Measurements from ENCODE around the gene PPP2R1A. TPM values are rescaled to one million over a fixed set of nuclear protein-coding genes. Genes with fewer than 3 reads are reported as not detected.

The PPP2R1A gene
- 212 and 222 TPM in 2 replicates for total RNA-seq

DNA sequence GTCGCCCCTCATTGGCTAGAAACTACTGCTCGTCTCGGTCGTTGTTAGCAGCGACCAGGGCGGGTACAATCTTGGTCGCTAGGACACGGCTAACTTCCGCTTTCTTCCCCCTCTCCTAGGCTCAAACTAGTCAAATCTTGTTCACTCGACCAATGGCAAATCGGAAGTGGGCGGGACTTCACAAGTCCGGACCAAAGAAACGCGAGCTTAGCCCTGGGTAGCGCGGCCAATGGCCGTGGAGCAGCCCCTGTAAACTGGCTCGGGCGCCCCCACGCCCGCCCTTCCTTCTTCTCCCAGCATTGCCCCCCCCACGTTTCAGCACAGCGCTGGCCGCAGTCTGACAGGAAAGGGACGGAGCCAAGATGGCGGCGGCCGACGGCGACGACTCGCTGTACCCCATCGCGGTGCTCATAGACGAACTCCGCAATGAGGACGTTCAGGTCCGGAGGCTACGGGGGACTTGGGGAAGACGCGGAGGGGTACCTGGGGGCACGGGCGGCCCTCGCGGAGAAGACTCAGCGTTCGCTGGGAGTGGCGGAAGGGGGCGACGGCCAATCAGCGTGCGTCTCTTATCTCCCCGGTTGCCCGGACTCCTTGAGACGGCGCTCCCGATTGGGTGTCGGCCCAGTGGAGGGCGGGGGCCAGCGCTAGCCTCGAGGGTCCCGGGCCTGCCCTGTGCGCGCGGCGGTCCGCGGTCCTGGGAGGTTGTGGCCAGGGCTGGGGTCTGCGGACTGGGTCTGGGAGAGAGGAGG is at the start of gene PPP2R1A:
Gene PPP2R1A, plus strand, starts transcription at position 318 of the 752 bp plus-strand sequence. Its CDS starts 45 bp downstream, at position 363.
- intact Hi-C loops (cut with micrococcal nuclease): loop anchor here (1.0 to 5.0 kb wide), 7 partner anchors 19 to 263 kb away; partner anchors contain the start of genes ZNF350, ZNF613, ZNF614 and ZNF616

DNA sequence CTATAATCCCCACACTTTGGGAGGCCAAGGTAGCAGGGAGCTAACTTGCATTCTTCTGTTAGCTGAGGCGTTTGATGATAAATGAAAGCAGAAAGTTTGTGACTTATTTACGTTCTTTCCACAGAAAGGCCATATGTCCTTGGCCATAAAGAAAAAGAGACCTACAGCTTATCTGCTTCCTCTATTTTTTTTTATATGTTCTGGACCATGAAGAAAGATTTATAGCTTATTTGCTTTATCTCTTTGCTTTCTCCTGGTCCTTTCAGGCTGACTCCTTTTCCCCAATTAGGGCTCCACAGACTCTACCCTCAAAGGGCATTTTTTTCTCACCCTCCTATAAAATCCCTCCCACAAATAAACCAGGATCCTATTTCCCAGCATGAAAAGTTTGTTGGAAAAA is 48.6 kb upstream of the PPP2R1A start:
- intact Hi-C loops (cut with micrococcal nuclease): no loop called here

DNA sequence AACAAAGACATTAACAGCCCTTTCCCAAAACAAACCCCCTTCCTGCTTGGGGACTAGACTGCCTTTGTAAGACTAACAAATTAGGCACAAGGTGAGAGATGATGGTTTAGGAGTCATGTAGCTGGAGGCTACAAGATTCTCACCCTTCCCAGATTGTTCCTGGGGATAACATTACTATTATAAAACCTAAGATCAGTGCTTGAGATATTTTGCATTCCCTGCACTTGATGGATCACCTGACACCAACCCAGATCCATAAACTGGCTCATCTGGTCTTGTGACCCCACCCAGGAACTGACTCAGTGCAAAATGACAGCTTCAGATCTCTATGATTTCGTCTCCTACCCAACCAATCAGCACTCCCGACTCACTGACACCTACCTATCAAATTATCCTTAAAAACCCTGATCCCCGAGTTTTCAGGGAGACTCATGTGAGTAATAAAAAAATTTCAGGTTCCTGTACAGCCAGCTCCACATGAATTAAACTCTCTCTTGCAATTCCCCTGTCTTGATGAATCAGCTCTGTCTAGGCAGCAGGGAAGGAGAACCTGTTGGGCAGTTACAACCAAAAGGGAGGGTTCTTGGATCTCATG is 47.8 kb upstream of the PPP2R1A start:
- intact Hi-C loops (cut with micrococcal nuclease): no loop called here

DNA sequence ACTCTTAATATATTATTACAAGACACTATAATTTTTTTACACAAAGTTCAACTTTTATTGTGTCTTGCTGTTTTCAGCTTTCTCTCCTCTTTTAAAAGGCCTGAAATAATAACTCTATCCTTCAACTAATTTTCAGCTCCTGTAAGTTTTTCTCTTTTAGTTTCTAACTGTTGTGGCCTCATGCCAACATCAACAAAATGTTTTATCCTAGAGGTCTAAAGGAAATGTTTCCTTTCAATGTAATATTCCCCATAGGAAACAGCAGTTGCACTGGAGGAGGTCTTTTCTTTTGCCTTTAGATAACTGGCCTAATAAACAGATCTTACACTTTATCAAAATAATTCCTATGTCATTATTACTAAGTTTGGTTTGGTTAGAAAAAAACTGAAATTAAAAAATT is 41.6 kb upstream of the PPP2R1A start:
- intact Hi-C loops (cut with micrococcal nuclease): no loop called here

DNA sequence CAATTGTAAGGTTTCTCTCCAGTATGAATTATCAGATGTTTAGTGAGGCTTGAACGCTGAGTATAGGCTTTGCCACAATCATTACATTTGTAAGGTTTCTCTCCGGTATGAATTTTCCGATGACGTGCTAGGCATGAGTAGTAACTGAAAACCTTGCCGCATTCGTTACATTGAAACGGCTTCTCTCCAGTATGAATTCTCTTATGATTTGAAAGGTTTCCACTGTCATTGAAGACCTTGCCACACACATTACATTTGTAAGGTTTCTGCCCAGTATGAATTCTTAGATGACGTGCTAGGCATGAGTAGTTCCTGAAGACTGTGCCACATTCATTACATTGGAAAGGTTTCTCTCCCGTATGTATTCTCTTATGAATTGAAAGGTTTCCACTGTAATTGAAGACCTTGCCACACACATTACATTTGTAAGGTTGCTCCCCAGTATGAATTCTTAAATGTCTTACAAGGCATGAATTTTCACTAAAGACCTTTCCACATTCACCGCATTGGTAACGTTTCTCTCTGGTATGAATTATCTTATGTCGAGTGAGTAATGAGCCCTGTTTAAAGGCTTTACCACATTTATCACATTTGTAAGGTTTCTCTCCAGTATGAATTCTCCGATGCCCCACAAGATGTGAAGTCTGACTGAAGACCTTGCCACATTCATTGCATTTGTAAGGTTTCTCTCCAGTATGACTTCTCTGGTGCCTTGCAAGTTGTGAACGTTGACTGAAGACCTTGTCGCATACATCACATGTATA is 34.1 kb upstream of the PPP2R1A start:
- intact Hi-C loops (cut with micrococcal nuclease): no loop called here

DNA sequence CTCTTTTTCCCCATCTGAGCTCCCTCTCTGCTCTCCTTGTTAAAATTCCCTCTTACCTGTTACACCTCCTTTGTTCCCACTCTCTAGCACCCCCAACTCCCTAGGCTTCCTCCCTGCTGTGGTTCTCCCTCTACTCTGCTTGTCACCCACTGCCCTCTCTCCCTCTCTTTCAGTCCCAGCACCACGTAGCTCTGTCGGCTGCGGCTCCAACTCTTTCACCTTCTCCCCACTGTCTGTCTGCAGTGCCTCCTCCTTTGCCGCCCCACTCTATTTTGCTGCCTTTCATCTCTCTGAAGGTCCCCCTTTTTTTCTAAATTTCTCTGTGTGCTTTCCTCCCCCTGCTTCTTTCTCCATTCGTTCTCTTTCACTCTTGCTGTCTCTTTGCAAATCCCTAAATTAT is 19.5 kb upstream of the PPP2R1A start:
- intact Hi-C loops (cut with micrococcal nuclease): no loop called here

DNA sequence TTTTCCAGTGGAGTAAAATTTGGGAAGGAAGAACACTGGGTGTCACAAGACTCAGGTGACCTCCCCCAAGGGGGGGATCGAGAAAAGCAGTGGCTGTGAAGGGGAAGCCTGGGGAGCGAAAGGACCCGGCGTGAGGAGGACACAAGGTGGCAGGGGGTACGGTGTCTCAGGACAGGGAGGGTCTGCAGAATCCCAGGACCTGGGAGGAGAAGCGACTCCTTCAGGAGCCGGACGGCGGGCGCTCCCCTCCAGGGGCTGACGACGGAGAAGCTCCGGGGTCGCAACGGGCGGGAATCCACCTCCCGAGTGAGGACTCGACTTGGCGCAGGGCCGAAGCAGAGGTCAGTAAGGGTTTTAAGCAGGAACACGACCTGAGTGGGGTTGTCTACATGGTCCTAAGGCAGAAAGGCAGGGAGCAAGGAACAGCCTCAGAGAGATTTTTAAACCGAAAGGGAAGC is 19.0 kb upstream of the PPP2R1A start:
- intact Hi-C loops (cut with micrococcal nuclease): loop anchor here (1.0 kb wide), 3 partner anchors 18 to 244 kb away; partner anchors contain the start of genes ZNF613 and ZNF616

DNA sequence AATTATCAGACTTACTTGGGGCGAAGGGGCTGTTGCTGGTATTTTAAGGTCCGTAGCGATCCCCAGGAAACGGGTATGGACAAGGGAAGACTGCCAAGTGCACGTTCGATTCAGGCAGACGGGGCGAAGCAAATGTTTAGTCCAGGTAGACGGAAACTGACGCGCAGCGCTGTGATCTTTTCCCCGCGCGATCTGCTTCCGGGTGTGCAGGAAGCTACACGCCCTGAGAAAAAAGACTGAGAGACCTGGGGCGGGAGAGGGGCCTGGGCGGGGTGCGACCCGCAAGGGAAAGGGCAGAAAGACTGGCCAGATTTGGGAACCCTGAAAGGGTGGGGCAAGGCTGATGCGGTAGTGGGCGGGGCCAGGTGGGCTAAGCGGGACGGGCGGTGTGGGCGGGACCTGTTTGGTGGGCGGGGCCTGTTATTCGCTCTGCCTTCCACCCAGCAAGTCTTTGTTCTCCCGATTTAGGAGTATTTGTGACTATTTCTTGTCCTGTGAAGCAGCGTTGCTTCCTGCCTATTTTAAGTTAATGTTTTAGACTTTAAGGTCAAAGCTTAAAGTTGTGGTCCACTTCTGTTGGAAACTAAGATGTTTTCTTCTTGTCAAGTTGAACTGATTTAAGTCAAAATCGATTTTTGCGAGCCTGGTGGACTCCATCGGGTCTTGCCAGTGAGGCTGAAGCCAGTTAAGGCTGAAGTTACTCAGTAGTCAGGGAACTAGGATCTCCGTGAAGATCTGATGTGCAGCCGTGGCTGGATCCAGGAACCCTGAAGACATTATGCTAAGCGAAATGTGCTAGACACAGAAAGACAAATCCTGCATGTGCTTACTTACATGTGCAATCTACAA is 18.3 kb upstream of the PPP2R1A start, which contains the start of gene ZNF836:
Gene ZNF836, minus strand, starts transcription at position 301 of the 849 bp plus-strand sequence. CDS start 3,549 bp downstream, outside the sequence.
- intact Hi-C loops (cut with micrococcal nuclease): loop anchor here (1.0 kb wide), 3 partner anchors 18 to 244 kb away; partner anchors contain the start of genes ZNF613 and ZNF616

DNA sequence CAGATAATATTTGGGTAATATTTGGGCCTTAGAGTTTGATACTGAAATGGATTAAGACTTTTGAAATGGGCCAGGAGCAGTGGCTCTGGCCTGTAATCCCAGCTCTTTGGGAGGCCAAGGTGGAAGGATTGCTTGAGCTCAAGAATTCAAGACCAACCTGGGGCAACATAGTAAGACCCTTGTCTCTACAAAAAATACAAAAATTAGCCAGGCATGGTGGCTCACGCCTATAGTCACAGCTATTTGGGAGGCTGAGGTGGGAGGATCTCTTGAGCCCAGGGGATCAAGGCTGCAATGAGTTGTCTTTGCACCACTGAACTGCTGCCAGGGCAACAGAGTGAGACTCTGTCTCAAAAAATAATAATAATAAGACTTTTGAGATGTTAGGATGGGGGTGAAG is 17.5 kb upstream of the PPP2R1A start:
- intact Hi-C loops (cut with micrococcal nuclease): no loop called here

DNA sequence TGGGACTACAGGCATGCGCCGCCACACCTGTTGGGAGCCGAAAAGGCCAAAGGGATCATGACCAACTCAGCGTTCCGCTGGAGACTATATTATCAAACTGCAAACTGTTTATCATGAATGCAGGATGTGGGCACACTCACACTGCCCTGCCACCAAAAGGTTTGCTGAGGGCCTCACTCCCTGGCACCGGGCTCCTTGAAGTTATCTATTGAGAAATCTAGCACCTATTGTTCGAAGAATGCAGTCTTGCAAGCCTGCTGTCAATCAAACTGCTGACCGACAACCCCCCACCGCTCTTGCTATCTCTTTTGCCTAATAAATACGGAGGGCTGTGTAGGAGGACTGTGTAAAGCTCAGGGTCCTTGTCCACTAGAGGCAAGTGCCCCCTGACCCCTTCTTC is 13.3 kb upstream of the PPP2R1A start:
- intact Hi-C loops (cut with micrococcal nuclease): no loop called here

DNA sequence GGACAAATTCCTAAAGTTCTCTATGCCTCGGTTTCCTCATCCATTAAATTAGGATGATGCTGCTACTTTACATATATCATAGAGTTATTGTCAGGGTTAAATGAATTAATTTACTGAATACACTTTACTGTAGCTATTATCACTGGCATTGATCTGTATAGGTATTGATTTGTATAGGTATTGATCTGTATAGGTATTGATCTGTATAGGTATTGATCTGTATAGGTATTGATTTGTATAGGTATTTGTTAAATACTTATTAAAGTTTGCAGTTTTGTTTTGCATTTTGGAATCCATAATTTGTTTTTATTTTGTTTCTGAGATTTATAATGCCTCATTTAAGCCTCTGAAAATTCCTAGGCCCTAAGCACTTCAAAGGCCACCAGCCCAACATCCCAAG is 2.4 kb upstream of the PPP2R1A start:
- intact Hi-C loops (cut with micrococcal nuclease): no loop called here

DNA sequence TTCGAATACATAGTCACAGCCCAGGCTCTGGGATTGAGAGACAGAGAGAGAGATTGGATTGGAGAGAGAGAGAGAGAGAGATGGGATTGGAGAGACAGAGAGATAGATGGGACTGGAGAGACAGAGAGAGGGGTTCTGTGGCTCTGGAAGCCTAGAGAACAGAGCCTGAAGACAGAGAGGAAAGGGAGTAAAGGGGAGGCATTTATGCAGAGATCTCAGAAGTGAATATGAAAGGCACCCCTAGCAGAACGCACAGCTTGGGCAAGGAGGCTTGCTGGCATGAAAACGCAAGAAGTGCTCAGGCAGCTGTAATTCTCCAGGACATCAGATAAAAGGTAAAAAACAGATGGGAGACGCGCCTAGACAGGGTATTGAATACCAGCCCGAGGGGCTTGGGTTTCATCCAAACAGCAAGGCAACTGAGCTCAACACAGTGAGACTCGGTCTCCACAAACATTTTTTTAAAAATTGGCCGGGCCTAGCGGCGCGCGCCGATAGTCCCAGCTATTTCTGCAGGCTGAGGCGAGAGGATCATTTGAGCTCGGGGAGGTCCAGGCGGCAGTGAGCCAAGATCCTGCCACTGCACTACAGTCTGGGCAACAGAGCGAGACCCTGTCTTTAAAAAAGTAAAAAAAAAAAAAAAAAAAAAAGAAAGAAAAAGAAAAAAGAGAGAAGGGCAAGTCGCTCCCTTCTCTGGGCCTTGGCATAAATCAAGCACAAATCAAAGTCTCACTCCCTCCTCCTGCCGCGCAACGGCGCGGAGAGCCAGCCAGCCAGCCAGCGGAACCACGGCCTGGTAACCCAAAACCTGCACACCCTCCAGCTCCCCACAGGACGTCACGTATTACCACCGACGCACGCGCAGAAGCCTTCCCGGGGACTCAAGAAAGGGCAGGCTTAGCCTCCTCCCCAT is 774 bp upstream of the PPP2R1A start:
- intact Hi-C loops (cut with micrococcal nuclease): loop anchor here (1.0 kb wide), 5 partner anchors 18 to 203 kb away; partner anchors contain the start of genes ZNF350, ZNF616, ZNF766 and ZNF836

DNA sequence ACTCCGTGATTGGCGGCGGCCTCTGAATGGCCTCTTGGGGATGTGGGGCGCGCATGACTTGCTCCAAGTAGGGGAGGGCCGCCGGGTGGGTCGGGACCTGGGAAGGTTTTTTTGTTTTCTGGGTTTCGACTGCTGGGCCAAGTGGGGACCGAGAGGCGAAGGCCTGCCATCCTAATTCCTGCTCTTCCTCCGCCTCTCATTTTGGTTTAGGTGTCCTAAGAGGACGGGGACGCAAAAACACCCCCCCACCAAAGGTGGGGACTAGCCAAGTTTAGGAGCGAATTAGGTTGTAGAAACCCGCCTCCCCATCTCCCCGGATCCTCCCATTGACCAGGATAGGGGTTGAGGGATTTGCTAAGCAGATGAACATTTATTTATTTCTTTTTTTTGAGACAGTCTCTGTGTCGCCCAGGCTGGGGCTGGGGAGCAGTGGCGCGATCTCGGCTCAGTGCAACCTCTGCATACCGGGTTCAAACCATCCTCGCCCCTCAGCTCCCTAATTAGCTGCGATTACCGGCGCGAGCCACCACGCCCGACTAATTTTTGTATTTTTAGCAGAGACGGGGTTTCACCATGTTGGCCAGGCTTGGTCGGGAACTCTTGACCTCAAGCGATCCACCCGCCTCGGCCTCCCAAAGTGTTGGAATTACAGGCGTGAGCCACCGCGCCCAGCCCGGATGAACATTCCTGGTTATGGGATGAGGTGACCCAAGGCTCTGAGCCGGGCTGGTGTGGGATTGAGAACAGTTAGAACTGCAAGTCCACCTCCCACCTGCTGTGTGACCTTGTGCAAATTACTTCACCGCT is 838 bp downstream of the PPP2R1A start:
- intact Hi-C loops (cut with micrococcal nuclease): loop anchor here (5.0 kb wide), 2 partner anchors 163 to 263 kb away; partner anchors contain the start of genes ZNF613 and ZNF614

DNA sequence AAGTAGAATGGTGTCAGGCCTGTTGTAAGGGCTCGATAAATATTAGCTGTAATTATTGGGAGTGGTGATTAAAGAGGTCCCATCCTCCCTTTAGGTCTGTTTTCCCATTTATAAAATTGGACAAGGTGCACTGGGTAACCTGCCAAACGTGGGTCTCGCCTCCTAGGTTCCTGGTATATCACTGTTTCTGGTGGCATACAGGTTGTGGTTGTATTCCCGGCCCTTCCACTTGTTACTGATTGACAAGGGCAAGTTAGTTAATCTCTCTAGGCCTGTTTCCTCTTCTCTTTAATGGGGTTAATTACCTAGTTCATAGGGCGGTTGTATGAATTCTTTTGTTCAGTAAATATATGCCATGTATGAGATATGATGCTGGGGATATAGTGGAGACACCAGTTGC is 1.5 kb downstream of the PPP2R1A start:
- intact Hi-C loops (cut with micrococcal nuclease): loop anchor here (5.0 kb wide), 2 partner anchors 164 to 264 kb away; partner anchors contain the start of genes ZNF613 and ZNF614

DNA sequence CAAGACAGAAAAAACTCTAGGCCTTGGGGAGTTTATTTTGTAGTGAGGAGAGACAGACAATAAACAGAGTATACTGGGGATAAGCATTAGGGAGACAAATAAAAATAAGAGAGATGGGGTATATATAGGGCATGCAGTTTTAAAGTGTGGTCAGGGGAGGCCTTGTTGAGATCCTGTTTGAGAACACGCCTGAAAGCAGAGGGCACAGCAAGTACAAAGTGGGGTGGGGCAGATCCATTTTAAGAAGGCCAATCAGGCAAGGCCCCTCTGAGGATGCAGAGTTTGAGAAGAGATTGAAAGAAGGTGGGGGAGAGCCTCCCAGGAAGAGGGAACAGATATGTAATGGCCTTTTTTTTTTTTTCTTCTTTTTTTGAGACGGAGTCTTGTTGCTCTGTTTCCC is 2.1 kb downstream of the PPP2R1A start:
- intact Hi-C loops (cut with micrococcal nuclease): loop anchor here (5.0 kb wide), 2 partner anchors 165 to 265 kb away; partner anchors contain the start of genes ZNF613 and ZNF614

DNA sequence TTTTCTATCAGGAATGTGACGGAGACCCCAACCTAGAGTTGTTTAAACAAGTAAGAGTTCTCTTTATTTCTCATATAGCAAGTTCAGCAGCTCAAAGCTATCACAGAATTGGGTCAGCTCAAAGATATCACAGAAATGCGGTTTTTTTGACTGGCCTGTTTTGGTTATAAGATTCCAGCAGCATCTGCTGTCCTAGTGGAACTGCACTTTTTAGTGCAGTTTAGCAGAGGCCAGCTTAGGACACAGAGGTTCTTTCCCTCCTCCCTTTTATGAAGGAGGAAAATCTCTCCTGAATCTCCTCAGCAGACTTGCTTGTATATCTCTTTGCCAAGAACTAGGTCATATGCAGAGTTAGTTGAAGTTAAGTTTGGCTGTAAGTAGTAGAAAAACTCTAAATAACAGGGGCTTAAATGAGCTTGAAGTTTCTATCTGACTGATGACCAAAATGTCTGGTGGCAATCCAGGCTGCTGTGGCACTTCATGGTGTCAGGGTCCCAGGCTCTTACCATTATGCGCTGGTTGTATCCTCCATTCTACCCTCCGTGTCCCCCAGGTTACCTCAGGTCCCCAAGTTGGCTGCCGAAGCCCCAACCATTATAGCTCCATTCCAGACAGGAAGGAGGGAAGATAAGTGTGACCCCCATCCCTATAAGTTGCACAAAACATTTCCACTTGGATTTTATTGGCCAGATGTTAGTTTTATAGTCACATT is 6.6 kb downstream of the PPP2R1A start:
- intact Hi-C loops (cut with micrococcal nuclease): no loop called here

DNA sequence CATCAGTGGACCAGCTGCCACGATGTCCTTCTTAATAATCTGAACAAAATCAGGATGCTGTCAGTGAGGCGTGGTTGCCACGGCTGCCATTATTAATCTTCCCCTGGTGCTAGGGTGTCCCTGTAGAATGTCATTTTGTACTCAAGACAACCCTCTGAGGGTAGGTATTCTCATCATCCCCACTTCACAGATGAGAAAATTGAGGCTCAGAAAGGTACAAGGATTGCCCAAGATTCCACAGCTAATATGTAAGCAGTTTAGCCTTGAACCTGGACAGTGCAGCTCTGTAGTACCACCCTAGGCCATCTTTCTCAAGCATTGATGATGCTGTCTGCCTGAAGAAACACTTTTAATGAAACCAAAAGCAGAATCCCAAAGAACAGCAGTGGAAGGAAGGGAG is 8.1 kb downstream of the PPP2R1A start:
- intact Hi-C loops (cut with micrococcal nuclease): no loop called here

DNA sequence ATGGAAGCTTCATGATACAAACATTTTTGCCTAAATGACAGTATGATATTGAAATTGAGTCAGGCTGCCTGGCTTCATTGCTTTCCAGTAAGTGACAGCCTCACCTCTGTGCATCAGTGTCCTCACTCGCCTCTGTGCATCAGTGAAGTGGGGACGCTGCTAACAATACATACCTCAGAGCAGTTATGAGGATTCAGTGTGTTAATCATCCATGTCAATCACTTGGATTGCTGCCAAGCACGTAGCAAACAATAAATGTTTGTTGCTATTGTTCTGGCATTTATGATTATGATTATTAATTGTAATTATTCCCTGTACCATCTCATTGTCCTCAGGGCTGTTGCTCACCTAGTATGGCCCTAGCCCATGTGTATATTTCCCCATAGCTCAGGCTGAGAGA is 8.8 kb downstream of the PPP2R1A start:
- intact Hi-C loops (cut with micrococcal nuclease): no loop called here

Data from T-helper 2 cell treated with Interferon-gamma antibody and Interleukin-4, amounts not matched to agents 100 ng/mL and 5 ng/mL, for 36 hours (primary cell).